C4-2B (cell line): Measurements from ENCODE around the gene GNAZ.
A peak's percentile ranks its signal among the peaks of the same experiment; 100 is the strongest.

Source experiments
- H3K27ac ChIP-seq: fragments of 450-650 bp; 2 replicates; pipeline ENCODE4 v1.5.1; 2017
- ZFX ChIP-seq: fragments of 450-650 bp; IDR thresholded peaks from 2 replicates; pipeline ENCODE4 v1.6.1; 2017
- TF ChIP-seq, protein P1 (sequence below): fragments of 450-650 bp; conservative IDR thresholded peaks from 2 replicates; pipeline ENCODE4 v1.5.1; 2017; ENCODE audit warnings: mild to moderate bottlenecking

GNAZ gene

DNA sequence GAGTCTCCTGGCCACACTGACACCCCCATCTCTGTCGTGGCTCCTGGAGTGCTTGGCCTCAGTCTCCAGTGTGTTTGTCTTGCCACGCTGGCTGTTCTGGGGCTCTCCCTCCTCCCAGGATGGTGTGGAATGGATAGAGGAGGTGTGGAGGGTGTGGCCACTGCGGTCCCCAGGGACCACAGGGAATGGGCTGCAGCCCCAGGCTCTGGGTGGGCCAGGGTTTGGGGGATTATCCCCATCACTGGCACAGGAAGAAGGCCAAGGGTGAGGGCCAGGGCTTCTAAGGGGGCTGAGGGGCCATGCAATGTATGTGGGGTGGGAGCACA is 8.1 kb downstream of the GNAZ start:
- TF ChIP-seq, protein P1, sequence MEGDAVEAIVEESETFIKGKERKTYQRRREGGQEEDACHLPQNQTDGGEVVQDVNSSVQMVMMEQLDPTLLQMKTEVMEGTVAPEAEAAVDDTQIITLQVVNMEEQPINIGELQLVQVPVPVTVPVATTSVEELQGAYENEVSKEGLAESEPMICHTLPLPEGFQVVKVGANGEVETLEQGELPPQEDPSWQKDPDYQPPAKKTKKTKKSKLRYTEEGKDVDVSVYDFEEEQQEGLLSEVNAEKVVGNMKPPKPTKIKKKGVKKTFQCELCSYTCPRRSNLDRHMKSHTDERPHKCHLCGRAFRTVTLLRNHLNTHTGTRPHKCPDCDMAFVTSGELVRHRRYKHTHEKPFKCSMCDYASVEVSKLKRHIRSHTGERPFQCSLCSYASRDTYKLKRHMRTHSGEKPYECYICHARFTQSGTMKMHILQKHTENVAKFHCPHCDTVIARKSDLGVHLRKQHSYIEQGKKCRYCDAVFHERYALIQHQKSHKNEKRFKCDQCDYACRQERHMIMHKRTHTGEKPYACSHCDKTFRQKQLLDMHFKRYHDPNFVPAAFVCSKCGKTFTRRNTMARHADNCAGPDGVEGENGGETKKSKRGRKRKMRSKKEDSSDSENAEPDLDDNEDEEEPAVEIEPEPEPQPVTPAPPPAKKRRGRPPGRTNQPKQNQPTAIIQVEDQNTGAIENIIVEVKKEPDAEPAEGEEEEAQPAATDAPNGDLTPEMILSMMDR = no peak
- TF ChIP-seq ZFX = no peak
- peak overlapping the region; percentile 12; the same call in 1 of the 2 replicates for H3K27ac ChIP-seq

DNA sequence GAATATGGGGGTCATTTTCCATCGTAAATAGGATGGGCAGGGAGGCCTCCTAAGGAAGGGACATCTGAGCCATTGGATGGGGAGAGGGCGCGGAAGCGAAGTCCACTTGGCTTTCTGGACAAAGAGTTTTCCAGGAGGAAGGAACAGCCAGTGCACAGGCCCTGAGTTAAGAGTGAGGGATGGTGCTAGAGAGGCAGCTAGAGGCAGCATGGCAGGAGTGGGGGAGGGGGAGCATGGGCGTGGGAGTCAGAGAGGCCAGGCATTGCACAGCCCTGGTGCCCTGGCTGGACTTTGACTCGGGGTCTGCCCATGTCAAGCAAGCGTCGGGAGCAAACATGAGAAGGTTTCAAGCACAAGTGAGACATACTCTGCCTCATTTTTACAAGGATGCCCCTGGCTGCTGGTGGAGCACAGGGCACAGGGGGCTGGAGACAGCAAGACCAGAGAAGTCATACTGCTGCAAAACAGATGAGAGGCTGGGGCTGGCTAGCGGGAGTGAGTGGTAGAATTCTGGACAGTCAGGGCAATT is 9.0 kb downstream of the GNAZ start:
- no peak for TF ChIP-seq ZFX
- TF ChIP-seq, protein P1 = no peak
- peak overlapping the region; percentile 49 for H3K27ac ChIP-seq

DNA sequence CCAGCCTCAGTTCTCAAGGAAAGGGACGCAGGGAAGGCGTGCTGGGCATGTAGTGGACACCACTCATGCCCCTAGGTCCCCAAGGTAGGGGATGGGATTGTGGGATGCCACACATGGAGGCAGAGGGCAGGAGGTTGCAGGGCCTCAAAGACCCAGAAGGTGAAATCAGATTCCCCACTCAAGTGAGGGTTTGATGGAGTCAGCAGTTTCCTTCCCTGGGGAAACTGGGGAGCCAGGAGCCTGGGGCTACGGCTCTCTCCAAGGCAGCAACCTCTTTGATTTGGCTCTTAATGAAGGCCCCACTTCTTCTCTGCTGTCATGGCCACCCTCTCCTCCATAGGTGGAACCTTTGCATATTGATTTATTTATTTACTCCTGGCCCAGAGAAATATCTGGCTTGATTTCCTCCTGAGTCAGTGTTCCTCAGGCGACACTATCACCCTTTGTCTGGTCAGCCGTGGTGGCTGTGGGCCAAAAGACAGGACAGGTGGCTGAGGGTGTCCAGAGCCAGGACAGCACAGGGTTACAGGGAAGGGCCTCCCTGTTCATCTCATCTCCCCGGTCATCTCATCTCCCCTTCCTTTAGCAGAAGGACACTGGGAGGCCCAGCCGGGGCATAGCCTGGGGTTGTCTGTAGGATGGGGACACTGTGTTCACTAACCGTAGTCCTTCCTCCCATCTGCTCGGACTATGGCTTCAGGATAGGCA is 9.6 kb downstream of the GNAZ start:
- H3K27ac ChIP-seq = peak overlapping the region; percentile 49
- no peak for TF ChIP-seq ZFX
- TF ChIP-seq, protein P1 = no peak

DNA sequence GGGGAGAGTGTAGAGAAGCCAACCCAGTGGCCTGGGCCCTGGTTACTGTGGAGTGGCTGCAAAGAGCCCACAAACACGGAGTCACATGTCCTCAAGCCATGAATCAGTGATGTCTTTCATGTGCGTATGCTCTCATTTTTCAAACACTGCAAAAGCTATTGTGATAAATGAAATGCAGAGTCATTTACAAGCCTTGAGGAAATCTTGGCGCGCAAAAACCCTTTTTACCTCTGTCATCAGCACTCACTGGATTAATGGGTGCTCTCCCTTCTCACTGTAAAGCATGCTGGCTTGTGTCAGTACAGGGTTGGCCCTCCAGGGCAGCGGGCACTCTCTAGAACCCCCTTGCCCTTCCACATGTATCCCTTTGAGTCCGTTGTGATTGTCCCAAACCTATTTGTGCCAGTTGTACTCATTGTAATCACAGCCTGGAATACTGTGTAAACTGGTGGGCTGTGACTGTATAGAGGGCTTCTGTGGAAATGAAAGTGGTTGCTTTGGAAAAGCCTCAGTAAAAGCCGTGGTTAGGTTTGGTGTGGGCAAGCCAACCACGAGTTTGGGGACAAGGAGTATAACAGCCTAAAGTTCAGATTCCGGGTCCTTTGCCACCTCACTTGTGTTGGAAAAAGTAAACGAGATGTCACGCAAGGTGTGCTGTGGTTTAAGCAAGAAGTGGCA is 10.4 kb downstream of the GNAZ start:
- peak overlapping the region; percentile 49 for H3K27ac ChIP-seq
- TF ChIP-seq ZFX = no peak
- TF ChIP-seq, protein P1 = no peak

DNA sequence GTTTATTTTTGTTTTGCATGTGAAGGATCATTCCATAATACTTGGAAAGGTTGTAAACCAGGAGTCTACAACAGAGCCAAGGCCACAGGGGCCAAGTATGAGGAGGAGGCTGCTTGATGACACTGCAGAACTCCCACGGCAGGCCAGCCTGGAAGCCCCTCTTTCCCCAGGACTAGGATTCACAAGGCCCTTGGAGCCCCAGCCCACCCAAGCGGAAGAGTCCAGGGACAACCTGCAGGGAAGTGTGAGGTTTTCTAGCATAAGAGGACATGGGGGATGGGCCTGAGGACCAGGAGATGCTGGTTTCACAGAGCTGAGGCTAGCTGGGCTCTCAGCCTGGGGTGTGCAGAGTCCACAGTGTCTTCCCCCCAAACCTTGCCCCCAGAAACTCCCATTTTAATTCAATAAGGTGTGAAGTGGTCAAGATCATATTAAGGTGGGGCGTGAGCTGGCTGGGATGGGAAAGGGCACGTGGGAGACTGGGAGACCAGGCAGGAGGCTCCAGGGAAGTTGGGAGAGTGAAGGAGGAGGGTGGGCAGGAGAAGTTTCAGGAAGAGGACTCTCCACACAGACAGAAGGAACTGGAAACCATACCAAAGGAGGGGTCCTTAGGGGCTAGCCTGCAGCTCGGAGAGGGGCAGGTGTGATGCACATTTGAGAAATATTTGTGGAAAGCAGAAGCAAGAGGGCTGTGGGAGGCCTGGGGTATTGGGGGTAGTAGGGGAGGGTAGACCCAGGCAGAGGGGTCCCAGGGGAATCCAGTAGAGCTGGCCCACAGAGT is 12.4 kb downstream of the GNAZ start:
- H3K27ac ChIP-seq = no peak overlapping the region
- TF ChIP-seq, protein P1 = no peak
- no peak for TF ChIP-seq ZFX

DNA sequence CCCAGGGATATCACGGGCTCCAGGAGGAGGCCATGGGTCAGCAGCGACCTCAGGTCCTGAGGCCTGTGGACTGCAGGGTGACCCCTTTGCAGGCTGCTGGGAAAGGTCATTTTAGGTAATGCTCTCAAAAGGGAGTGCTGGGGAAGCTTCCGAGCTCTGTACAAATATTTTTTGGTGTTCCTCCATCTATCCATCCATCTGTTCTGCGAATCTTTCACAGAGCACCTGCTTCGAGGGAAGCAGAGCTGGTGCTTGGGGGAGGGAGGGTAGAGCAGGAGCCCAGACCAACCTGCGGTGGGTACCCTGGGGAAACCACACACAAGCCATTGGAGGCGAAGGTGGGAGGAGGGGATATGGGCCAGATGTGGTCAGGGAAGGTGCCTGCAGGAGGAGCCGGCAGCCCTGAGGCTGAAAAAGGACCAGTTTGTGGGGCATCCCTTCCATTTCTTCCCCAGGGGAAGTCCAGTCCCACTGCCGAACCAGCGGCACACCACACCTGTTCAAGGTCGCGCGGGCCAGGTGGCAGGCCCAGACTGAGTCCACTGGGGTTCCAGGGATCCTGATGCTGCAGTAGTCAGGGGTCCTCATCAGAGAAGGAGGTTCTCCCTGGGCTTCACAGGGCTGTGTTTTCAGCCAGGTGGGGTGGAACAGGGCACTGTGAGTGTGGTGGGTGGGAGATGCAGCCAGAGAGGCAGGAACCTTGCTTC is 13.1 kb downstream of the GNAZ start:
- TF ChIP-seq, protein P1 = no peak
- TF ChIP-seq ZFX = no peak

More for the DNA sequence above, 13.1 kb downstream of the GNAZ start:
- H3K27ac ChIP-seq = no peak overlapping the region
